AG09309 (cell line): Measurements from ENCODE around the gene MYRF.

ENCODE experiments used
- DNase-seq: peaks from one replicate; pipeline ENCODE4 v3.0.0-alpha.2; 2010; ENCODE audit warnings: low read depth
- H3K4me3 ChIP-seq: 2 replicates; pipeline ENCODE4 v1.5.1; 2011; ENCODE audit warnings: mild to moderate bottlenecking, low read depth, low read length, moderate library complexity; ENCODE audit not compliant: control insufficient read depth
- CTCF ChIP-seq: IDR thresholded peaks from 2 replicates; pipeline ENCODE4 v1.5.1; 2011; ENCODE audit warnings: mild to moderate bottlenecking, low read depth, low read length, inconsistent platforms; ENCODE audit not compliant: insufficient read depth, control insufficient read depth; ENCODE audit errors: missing control alignments

The MYRF gene

GRCh38 chr11:61750631-61751273 lies 1.7 kb upstream of the MYRF start:
- no peak overlapping the region for H3K4me3 ChIP-seq
- TF ChIP-seq CTCF, result no peak
- DNase-seq, result no peak

GRCh38 chr11:61751384-61751783 lies 1.1 kb upstream of the MYRF start:
- H3K4me3 ChIP-seq, result no peak overlapping the region
- DNase-seq, result no peak
- no peak for TF ChIP-seq CTCF

- TF ChIP-seq CTCF, result no peak
- peak overlapping the region; percentile 42 for H3K4me3 ChIP-seq
Measured at GRCh38 chr11:61752925-61753521, 587 bp downstream of the MYRF start.

GRCh38 chr11:61753672-61754071 lies 1.2 kb downstream of the MYRF start:
- H3K4me3 ChIP-seq, result no peak overlapping the region
- DNase-seq, result no peak
- TF ChIP-seq CTCF, result no peak

More at GRCh38 chr11:61752925-61753521, 587 bp downstream of the MYRF start:
- DNase-seq, result no peak

- no peak overlapping the region for H3K4me3 ChIP-seq
- DNase-seq, result no peak
- no peak for TF ChIP-seq CTCF
Measured at GRCh38 chr11:61754534-61755482, 2.4 kb downstream of the MYRF start.

GRCh38 chr11:61756147-61756451 lies 3.7 kb downstream of the MYRF start:
- H3K4me3 ChIP-seq, result no peak overlapping the region
- no peak for TF ChIP-seq CTCF
- DNase-seq, result no peak
